ENCODE results near the gene ATXN10.

ATXN10 gene

DNA sequence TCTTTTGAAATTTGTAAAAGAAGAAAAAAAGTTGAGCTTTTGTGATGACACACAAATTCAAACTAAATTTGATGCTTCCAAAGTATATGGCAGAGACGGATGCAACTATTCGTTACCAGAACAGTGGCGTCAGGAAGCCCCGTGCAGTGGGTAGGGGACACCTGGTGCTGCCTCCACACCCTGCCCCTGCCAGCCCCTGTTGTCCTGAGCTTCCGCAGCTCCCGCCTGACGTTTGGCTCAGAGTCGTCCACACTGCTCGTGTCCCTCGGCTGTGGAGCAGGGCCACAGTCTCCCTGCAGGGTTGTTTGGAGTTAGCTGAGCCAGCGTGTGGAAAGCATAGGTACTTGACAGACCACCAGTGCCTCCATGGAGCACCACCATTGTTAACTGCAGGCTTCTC lies 86.3 kb downstream of the ATXN10 start:
- no peak for DNase-seq (ENCODE audit: low read depth in 2 of 2)

DNA sequence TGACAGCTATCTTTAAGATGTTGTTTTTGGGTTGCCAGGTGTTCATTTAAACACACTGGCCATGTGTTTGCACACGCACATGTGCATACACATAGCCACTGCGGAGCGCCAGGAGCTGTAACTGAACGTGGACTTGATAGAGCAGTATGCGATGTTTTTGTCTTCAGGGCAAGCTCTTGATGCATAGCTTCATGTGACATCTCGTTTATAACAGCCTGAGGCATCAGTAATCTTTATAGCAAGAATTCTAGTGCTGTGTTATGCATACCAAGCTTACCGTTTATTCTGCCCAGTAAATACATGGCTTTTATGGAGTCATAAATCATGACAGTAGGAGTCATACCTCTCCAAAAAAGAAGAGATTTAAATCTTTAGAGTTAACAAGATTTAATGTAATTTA lies 87.0 kb downstream of the ATXN10 start:
- no peak for DNase-seq (ENCODE audit: low read depth in 2 of 2)

DNA sequence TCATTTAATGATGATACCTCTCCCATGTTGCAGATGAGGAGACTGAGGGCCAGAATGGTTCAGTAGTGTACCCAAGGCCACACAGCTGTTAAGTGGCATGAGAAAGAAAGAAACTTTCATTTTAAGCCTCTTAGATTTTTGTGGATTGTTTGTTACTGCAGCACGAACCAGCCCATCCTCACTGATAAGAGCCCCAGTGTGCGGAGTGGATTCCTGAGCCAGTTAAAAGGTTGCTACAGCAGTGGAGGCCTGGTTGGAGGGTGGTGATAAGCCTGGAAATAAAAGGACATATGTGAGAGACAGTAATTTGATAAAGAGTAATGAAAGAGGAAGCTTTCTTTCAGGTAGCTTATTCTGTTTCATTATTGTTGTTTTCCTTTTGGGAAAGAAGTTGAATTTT lies 89.0 kb downstream of the ATXN10 start:
- no peak for DNase-seq (ENCODE audit: low read depth in 2 of 2)

DNA sequence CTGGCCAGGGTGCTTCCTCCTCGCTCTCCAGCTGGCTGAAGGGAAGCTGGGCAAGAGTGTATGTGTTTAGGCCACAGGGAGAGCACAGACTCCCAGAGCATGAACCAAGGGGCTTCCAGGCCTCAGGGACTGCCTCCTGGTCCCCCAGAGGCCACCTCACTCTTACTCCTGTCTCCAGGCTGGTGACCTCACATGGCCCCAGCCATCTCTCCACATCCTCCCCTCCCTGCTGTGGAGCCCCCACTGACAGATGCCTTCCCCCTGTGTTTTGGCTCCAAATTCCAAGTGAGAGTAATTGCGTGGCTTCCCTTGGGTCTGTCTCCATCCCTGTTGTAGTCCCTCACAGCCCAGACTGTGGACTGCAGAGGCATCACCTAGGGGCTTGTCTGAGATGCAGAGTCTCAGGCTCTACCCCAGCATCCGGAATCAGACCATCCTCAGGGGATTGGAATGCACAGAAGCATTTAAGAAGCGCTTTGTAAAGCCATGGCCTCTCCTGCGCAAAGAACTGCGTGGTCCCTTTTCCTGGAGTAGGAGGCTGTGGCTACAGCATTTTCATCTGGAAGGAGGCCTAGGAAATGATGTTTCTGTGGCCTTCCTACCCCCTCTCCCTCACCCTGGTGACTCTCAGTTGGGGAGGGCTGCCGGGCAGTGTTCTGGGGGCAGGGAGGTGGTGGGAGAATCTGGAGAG lies 91.1 kb downstream of the ATXN10 start:
- no peak for DNase-seq (ENCODE audit: low read depth in 2 of 2)

DNA sequence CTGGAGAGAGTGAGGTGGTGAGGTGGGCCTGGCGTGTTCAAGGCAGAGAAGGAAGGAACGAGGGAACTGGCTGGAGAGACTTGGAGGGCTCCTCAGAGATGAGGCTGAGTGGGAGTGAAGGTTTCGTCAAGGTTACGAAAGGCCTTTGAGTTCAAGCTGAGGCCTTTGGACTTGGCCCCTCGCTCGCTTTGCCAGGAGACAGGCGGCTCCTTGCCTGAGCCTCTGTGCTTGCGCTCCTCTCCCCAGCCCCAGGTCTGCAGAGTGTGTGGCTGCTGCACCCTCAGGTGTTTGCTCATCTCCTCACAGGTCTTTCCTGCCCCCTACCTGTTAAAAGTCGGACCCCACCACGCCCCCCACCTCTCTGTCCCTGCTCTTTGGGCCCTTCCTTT lies 91.6 kb downstream of the ATXN10 start:
- no peak for DNase-seq (ENCODE audit: low read depth in 2 of 2)

DNA sequence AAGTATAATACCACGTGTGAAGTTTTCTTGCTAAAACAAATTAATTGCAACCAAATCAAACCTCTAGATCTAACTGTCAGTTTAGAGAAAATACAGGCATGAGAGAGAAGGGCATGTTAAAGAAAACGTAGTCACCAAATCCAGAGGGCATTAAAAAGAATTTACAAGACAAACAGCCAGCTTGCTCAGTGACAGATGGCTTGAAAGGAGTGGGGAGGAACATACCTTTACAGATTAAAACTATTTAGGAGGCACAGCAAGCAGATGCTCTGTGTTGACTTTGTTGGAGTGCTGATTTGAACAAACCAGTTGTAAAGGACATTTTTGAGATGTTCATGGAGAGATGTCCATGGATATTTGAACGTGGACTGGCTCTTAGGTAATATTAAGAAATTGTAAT lies 96.9 kb downstream of the ATXN10 start:
- DNase-seq (ENCODE audit: low read depth in 2 of 2): no peak

DNA sequence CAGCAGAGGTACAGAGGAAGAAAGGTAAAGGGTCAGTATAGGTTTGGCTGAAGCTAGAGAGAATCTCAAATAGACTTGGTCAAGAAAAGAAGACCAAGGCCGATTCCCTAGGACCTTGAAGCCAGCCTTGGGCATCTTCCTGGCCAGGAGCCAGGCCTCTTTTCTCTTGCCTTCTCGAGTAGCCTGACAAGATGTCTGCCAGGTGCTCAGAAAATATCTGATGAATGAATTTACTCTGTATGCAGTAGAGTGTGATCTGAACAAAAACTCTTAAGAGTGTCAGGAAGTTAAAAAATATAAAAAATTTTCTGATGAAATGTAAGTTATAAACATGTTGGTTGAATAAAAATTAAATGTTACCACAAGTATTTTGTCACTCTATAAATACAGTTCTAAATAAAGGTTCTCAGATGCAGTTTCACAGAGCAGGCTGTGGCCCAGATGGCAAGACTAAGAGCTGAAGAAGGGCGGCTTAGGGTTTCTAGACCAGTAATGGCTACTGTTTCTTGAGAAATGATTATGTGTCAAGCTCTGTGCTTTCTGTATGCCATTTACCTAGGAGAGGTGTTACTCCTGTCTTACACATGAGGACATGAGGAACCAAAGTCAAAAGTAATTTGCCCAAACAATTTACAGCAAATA lies 98.1 kb downstream of the ATXN10 start:
- DNase-seq (ENCODE audit: low read depth in 2 of 2): no peak

DNA sequence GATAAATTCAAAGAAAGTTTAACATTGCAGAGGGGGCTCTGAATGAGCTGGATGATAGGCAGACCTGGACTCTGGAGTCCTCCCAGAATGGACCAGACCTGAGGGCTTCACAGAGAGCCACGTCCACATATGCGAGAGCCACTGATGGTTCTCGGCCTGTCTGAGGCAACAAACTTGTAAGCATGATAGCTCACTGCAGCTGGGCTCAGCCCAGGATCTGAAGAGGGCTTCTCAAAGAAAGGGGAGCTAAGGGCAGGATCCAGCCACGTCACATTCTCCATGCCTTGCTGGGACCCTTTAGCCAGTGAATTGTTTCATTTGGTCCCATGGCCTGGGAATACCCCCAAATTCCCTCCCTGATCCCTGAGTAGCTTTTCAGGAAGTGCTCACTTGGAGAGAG lies 98.9 kb downstream of the ATXN10 start:
- no peak for DNase-seq (ENCODE audit: low read depth in 2 of 2)

DNA sequence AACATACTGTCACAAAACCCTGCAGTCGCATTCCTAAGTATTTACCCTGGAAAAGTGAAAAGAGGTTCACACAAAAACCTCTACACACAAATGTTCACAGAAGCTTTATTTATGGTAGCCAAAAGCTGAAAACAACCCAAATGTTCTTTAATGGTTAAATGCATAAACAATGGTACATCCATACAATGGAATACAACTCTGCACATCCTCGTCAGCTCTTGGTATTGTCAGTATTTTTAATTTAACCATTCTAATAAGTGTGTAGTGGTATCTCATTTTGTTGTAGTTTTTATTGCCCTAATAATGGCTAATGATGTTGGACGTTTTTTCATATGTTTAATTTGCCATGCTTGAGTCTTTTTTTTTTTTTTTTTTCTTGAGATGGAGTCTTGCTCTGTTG lies 99.4 kb downstream of the ATXN10 start:
- no peak for DNase-seq (ENCODE audit: low read depth in 2 of 2)

DNA sequence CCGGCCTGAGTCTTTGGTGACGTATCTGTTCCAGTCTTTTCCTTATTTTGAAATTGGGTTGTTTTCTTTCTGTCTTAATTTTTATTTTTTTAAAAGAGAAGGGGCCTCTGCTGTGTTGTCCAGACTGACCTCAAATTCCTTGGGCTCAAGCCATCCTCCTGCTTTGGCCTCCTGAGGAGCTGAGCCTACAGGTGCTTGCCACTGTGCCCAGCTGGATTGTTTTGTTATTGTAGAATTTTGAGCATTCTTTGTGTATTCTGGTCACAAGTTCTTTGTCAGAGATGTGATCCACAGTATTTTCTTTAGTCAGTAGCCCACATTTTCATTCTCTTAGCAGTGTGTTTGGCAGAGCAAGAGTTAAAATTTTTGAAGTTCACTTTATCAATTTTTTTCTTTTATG lies 100.1 kb downstream of the ATXN10 start:
- DNase-seq (ENCODE audit: low read depth in 2 of 2): no peak

DNA sequence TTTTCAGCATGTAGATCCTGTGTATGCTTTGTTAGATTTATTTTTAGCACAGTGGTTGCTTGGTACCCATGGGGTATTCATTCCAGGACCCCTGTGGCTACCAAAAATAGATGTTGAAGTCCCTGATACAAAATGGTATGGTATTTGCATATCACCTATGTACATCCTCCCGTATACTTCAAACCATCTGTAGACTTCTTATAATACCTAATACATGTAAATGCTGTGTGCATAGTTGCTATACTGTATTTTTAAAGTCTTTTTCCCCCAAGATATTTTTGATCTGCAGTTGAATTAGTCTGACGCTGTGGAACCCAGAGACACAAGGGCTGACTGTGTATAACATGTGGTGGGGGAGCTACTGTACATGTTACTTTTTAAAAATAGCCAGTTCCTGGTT lies 101.1 kb downstream of the ATXN10 start:
- no peak for DNase-seq (ENCODE audit: low read depth in 2 of 2)

DNA sequence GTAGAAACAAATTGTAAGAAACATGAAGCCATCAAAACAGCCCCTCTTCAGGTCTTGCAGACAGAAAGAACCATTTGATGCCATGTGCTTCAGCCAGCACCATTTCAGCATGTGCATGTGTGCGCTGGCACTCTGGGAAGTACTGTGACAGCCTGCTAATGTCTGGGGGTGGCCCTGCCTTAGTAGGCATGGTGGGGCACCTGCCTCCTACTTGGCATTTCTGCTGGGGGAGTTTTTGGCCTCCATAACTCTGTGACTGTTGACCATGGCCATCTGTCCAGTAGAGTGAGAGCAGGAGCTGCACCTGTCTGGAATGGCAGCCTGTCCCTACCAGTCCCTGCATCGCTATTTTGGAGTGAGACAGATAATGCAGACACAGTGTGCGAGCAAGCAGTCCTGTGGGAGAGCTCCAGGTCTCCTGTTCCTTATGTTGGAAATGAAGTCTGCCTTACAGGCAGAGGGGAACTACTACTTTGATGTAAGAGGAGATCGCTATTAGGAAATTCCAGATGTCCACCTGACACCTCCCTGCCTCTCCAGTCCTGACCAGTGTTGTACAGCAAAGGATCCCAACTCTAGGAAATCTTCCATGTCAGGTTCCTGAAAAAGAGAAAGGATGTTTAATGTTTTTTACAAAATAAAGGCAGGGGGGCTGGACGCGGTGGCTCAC lies 102.5 kb downstream of the ATXN10 start:
- DNase-seq (ENCODE audit: low read depth in 2 of 2): no peak

DNA sequence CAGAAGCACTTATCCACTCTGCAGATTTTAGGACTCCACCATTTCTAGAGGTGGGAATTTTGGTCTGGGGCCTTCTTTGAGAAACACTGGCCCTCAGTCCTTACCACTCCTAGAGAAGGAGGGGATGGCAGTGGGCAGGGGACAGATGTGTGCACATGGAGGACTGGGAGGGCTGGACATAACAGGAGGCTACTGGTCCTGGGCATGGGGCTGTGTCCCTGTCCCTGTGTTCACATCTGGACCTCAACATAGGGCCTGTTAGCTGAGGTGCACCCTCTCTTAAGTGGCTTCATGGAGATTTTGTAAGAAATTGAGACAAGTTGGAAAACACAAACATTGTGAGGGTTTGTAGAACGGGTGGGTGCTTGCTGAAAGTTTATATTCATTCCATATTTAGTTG lies 103.4 kb downstream of the ATXN10 start:
- no peak for DNase-seq (ENCODE audit: low read depth in 2 of 2)

DNA sequence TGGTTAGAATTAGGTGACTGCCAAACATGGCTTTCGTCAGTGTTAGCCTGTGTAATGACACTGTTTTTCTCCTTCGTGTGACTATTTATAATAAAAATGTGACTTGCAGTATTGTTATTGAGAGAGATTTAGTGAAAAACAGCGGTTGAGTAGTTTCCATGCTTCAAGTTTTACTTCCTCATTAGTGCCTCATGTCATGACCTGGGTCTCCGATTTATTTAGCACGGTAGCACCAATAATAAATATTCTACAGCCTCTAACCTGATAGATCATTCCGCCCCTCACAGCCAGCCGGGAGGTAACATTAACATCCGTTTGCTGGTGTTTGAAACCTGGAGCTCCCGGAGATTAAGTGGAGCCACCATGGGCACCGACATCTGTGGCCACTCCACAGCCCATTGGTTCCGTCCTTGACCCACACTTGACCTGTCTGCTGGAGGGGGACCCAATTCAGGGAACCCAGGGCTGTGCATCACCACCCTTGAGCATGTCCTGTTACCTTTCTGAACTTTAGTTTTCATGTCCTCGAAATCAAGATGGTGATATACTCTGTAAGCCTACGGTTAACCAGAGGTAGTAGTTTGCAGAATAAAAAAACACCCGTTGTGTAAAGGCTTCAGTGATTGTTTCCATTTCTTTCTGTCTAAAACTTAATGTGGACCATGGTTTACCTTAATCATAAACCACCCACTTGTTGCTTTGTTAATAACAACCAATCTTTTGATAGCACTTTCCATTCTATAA lies 104.1 kb downstream of the ATXN10 start:
- no peak for DNase-seq (ENCODE audit: low read depth in 2 of 2)

DNA sequence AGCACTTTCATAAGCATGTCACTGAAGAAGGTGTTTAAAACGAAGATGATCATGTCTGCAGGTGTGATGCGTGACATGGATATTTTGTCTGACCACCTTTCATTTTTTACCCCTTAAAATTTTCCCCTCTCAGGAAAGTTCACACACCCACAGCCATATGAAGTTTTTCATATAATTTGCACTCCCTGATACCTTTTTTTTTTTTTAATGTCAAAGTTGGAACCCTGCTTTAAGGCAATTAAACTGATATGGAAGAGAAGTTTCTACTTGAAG lies 104.6 kb downstream of the ATXN10 start:
- DNase-seq (ENCODE audit: low read depth in 2 of 2): no peak

DNA sequence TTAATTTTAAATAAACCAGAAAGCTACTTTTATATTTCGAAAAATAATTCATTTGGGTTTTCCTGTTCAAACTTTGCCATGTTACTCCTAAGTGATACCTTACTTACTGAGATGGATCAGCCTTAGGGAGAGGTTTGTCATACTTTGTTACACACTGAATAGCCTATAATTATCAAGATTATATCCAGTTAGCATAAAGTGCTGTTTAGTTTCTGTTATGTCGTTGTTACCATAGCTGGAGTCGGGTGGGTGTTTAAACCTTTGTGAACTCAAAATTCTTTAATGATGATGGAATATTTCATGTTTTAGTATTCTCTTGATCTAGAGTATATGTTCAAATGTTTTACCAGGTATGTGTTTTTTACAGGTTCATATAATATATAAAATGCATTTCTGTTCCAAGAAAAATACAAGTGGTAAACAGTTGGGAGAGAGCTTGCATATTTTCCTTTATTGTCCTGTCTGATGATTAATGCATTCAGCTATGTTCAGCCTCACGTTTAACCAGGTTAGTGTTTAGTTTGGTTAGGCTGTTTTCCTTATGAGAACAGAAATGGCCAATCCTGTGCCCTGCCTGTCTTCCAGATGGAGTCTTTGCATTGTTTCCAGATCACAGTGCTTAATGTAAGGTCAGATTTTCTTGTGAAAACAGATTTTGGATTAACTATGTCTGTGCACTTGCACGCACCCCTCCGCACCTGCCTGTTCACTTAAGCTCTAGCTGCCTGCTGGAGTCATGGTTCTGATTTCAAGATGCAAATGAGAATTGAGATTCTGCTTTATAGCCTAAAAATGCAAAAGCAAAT lies 105.6 kb downstream of the ATXN10 start:
- DNase-seq (ENCODE audit: low read depth in 2 of 2): no peak

DNA sequence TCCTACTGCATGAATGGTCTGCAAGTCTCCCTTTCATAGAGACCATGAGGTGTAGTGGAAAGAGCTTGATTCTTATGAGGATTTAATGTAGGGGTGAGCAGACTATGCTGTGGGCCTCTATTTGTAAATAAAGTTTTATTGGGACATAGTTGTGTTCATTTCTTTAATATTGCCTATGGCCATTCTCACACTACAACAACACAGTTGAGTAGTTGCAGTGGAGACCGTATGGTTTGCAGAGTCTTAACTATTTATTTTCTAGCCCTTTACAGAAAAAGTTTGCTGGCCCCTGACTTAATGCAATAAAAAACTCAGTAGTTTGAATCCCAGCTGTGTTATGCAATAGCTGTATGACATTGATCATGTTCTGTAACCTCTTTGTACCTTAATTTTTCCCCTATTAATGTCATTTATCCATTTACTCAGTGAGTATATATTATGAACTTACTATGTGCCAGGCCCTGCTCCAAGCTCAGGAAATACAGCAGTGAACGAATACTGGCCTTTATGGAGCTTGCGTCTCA lies 106.3 kb downstream of the ATXN10 start:
- DNase-seq (ENCODE audit: low read depth in 2 of 2): no peak

DNA sequence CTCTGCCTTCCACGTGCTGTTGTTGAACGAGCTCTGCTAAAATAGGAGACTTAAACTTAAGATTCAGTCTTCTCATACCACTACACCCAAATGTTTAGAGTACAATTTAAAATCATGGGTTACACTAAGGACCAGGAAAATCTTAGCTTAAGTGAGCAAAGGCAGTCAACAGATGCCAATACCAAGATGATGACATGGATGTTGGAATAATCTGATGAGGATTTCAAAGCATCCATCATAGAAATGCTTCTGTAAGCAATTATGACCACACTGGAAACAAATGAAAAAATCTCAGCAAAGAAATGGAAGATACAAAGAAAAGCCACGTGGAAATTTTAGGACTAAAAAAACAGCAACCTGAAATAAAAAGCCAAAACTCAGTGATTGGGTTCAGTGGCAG lies 109.8 kb downstream of the ATXN10 start:
- no peak for DNase-seq (ENCODE audit: low read depth in 2 of 2)

DNA sequence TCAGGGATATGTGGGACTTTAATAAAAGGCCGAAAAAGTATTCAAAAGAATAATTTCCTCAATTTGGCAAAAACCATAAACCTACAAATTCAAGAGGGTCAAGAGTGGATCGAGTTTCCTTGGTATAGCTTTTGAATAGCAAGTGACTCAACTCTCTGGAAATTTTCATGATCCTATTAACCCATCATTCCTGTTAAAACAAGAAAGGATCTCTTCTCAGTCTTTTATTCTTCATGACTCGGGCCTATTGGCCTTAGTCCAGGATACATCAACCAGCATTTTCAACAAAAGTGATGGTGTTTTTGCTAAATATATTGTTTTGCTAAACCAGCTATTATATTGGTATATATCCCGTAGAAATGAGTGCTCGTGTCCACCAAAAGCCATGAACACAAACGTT lies 110.3 kb downstream of the ATXN10 start:
- DNase-seq (ENCODE audit: low read depth in 2 of 2): no peak

DNA sequence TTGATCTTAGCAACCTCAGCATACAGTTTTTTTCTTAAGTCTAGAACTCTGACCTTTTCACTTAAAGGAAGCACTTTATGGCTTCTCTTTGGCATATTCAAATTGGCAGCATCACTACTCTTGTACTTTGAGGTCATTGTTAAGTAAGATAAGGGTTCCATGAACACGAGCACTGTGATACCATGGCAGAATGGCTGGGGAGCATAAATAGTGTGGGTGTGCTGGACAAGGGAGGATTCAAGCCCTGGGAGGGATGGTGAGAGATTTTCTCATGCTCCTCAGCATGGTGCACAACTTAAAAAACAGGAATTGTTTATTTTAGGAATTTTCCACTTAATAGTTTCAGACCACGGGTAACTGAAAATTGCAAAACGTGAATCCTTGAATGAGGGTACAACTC lies 111.4 kb downstream of the ATXN10 start:
- DNase-seq (ENCODE audit: low read depth in 2 of 2): no peak

DNA sequence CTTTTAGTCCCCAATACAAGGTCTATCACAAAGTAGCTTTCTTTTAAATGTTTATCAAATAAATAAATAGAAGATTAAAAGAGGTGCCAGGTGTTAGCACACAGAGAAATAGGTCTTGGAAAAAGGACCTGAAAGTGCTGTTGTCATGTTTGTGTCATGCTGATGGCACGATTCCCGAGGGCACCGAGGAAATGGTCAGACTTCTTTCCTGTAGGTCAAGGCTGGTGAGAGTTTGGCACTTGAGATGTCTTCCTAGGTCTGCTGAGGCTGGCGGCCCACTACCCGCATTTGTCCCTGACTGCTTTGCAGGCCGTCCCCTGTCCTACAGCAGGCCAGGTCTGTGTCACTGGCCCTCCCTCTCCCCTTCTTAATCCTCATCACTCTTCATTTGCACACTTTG lies 112.1 kb downstream of the ATXN10 start:
- DNase-seq (ENCODE audit: low read depth in 2 of 2): no peak
